ENCODE measurements around the gene ZNF358.

ZNF358 gene

DNA sequence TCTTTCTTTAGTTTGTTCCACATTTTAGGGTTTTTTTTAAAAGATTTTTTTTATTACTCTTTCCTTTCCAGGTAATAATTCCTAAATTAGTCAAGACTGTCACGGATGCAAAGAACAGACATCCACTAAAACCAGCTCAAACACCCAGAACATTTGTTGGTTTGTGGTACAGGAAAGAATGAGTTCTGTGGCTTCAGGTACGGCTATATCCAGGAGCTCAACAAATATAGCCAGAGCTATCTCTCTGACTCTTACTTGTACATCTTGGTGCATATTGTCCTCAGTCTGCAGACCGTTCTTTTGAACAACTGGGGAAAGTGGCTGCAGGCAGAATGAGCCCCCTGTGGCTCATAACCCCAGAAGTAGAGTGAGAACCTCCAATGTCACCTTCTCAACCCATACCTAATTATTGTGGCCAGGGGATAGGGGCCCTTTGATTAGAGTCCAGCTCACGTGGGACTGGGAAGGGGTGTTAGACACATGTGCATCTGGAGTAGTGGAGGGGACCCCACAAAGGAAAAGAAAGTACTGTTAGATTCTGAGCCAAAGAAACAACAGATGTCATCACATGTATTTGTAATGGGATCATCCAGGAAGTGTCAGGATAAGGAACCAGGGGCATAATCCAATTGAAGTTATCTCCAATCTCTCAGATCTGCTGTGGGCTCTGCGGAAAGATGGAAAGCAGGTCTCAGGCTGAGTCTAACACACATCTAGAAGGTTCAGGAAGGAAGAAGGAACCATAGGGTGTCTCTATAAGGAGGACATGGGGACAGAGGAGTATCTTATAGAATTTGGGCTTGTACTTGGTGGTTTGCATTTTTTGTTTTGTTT, 1.9 kb upstream of the ZNF358 start:
- no peaks in the 10 kb centered on the region for H3K9me3 Mint-ChIP-seq
- no peak overlapping the region for H3K27ac Mint-ChIP-seq
- H3K27me3 Mint-ChIP-seq (ENCODE audit: low read depth, poor library complexity) = peaks cover 21% of the 10 kb centered on the region
- H3K4me3 Mint-ChIP-seq = peak overlapping the region; percentile 50
- H3K36me3 Mint-ChIP-seq (ENCODE audit: low read depth) = peaks cover 9% of the 10 kb centered on the region
- no peak for DNase-seq
- TF ChIP-seq, protein P1, sequence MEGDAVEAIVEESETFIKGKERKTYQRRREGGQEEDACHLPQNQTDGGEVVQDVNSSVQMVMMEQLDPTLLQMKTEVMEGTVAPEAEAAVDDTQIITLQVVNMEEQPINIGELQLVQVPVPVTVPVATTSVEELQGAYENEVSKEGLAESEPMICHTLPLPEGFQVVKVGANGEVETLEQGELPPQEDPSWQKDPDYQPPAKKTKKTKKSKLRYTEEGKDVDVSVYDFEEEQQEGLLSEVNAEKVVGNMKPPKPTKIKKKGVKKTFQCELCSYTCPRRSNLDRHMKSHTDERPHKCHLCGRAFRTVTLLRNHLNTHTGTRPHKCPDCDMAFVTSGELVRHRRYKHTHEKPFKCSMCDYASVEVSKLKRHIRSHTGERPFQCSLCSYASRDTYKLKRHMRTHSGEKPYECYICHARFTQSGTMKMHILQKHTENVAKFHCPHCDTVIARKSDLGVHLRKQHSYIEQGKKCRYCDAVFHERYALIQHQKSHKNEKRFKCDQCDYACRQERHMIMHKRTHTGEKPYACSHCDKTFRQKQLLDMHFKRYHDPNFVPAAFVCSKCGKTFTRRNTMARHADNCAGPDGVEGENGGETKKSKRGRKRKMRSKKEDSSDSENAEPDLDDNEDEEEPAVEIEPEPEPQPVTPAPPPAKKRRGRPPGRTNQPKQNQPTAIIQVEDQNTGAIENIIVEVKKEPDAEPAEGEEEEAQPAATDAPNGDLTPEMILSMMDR (IDR thresholded peaks at IDR 0.05) = no peak
- H3K4me1 Mint-ChIP-seq = peaks cover 30% of the 10 kb centered on the region

DNA sequence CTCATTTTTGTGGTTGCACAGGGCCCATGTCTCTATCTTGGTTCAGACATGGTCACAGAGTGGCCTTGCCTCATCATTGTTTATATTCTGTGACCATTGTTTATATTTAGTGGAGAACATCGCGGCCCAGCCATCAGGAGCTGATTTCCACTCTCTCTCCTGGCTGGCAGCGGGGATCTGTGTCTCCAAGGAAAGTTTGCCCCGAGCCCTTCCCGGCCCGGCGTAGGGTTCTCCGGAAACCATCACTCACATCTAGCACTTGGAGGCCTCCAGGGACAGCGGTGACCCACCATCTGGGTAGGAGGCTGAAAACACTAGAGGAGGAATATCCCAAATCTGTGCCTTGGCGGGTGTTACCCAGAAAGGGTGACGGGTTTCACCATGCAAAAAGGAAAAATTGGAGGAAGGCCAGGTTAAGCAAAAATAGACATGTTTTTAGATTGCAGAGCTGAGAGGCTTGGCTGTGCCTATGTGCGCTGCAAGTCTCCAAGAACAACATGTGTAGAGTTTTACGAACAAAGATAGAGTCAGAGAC, 726 bp upstream of the ZNF358 start:
- Mint-ChIP-seq H3K36me3 (ENCODE audit: low read depth) (peaks cover 13% of the 10 kb centered on the region), H3K9me3 (no peaks in the 10 kb centered on the region), H3K27ac (peak overlapping the region; percentile 57), H3K4me3 (peak overlapping the region; percentile 89), H3K4me1 (peaks cover 30% of the 10 kb centered on the region), H3K27me3 (ENCODE audit: low read depth, poor library complexity) (peaks cover 14% of the 10 kb centered on the region)
- TF ChIP-seq, protein P1 (IDR thresholded peaks at IDR 0.05) = no peak
- DNase-seq = no peak

DNA sequence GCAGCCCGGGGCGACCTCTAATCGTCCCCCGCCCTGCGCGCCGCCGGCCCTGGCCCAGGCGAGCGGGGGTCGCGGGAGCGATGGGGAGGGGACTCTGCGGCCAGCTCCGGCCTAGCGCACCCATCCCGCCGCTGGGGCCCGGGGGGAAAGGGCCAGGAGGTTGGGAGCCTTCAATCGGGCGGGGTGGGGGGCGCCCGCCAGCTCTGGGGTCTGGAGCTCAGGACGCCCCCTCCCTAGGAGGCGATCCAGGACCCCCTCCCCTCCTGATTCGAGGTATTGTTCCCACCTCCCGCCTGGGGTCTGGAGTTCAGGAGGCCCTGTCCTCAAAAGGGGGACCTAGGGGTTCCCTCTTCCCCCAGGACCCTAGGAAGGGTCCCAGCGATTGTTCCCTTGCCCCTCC, 430 bp downstream of the ZNF358 start:
- peaks cover 12% of the 10 kb centered on the region for H3K27me3 Mint-ChIP-seq (ENCODE audit: low read depth, poor library complexity)
- TF ChIP-seq, protein P1 (IDR thresholded peaks at IDR 0.05) = no peak
- peak; percentile 41 for DNase-seq
- no peaks in the 10 kb centered on the region for H3K9me3 Mint-ChIP-seq
- H3K27ac Mint-ChIP-seq = peak overlapping the region; percentile 61
- H3K36me3 Mint-ChIP-seq (ENCODE audit: low read depth) = peaks cover 18% of the 10 kb centered on the region
- H3K4me1 Mint-ChIP-seq = peaks cover 30% of the 10 kb centered on the region
- peak overlapping the region; percentile 92 for H3K4me3 Mint-ChIP-seq

DNA sequence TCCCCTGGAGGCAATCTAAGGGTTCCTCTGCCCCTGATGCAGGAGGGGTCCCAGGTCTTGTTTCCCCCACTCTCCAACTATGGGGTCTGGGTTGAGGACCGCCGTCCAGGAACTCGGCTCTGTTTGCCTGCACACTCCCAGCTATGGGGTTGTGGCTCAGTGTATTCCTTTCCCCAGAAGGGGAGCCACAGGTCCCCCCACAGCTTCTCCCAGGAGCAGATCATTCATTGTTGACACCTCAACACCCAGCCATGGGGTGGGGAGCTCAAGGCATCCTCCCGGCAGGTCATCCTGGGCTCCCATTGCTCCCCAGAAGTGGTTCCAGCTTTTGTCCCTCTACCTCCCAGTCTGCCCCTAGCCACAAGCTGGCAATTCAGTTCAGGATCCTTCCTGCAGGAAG, 975 bp downstream of the ZNF358 start:
- no peak for DNase-seq
- Mint-ChIP-seq H3K4me3 (peak overlapping the region; percentile 92), H3K4me1 (peaks cover 34% of the 10 kb centered on the region), H3K9me3 (no peaks in the 10 kb centered on the region), H3K36me3 (ENCODE audit: low read depth) (peaks cover 19% of the 10 kb centered on the region), H3K27me3 (ENCODE audit: low read depth, poor library complexity) (peaks cover 12% of the 10 kb centered on the region), H3K27ac (peak overlapping the region; percentile 61)
- TF ChIP-seq, protein P1 (IDR thresholded peaks at IDR 0.05) = no peak

DNA sequence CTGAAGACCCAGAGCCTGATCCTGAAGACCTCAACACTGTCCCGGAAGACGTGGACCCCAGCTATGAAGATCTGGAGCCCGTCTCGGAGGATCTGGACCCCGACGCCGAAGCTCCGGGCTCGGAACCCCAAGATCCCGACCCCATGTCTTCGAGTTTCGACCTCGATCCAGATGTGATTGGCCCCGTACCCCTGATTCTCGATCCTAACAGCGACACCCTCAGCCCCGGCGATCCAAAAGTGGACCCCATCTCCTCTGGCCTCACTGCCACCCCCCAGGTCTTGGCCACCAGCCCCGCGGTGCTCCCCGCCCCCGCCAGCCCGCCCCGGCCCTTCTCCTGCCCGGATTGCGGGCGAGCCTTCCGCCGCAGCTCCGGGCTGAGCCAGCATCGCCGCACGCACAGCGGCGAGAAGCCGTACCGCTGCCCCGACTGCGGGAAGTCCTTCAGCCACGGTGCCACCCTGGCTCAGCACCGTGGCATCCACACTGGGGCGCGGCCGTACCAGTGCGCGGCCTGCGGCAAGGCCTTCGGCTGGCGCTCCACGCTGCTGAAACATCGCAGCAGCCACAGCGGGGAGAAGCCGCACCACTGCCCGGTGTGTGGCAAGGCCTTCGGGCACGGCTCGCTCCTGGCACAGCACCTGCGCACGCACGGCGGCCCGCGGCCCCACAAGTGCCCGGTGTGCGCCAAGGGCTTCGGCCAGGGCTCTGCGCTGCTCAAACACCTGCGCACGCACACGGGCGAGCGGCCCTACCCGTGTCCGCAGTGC, 3.6 kb downstream of the ZNF358 start:
- TF ChIP-seq, protein P1 (IDR thresholded peaks at IDR 0.05) = no peak
- H3K27ac Mint-ChIP-seq = no peak overlapping the region
- H3K4me3 Mint-ChIP-seq = no peak overlapping the region
- no peak for DNase-seq
- H3K27me3 Mint-ChIP-seq (ENCODE audit: low read depth, poor library complexity) = peaks cover 6% of the 10 kb centered on the region
- peaks cover 19% of the 10 kb centered on the region for H3K36me3 Mint-ChIP-seq (ENCODE audit: low read depth)
- no peaks in the 10 kb centered on the region for H3K9me3 Mint-ChIP-seq
- peaks cover 43% of the 10 kb centered on the region for H3K4me1 Mint-ChIP-seq
